KMS-11 (cell line): ENCODE measurements around the gene LSMEM2.

ENCODE experiments used
- H2AFZ ChIP-seq: fragments of 200-600 bp; sonication (generic); 2 replicates; pipeline ENCODE4 v1.6.1; 2016; ENCODE audit warnings: antibody characterized with exemption, mixed run types, low read depth
- H3K27ac ChIP-seq: fragments of 200-600 bp; sonication (generic); 2 replicates; pipeline ENCODE4 v1.6.1; 2016; ENCODE audit warnings: mild to moderate bottlenecking, mixed run types
- H3K27me3 ChIP-seq: fragments of 200-600 bp; sonication (generic); 2 replicates; pipeline ENCODE4 v1.6.1; 2017; ENCODE audit warnings: mild to moderate bottlenecking, low read depth, mixed run types, moderate library complexity; ENCODE audit not compliant: insufficient read depth
- H3K36me3 ChIP-seq: fragments of 200-600 bp; sonication (generic); 2 replicates; pipeline ENCODE4 v1.6.1; 2017; ENCODE audit warnings: mild to moderate bottlenecking, mixed run types; ENCODE audit not compliant: insufficient read depth
- H3K4me1 ChIP-seq: fragments of 200-600 bp; sonication (generic); 2 replicates; pipeline ENCODE4 v1.6.1; 2016; ENCODE audit warnings: mild to moderate bottlenecking, low read depth, mixed run types; ENCODE audit not compliant: poor library complexity, severe bottlenecking
- H3K4me2 ChIP-seq: fragments of 200-600 bp; sonication (generic); 2 replicates; pipeline ENCODE4 v1.7.0; 2016; ENCODE audit warnings: mild to moderate bottlenecking, mixed run types
- H3K4me3 ChIP-seq: fragments of 200-600 bp; sonication (generic); IDR thresholded peaks from 2 replicates; pipeline ENCODE4 v1.6.1; 2017; ENCODE audit warnings: low read depth, low read length, mixed read lengths; ENCODE audit not compliant: insufficient read depth
- H3K79me2 ChIP-seq: fragments of 200-600 bp; sonication (generic); 2 replicates; pipeline ENCODE4 v1.6.1; 2016; ENCODE audit warnings: low read depth, mixed run types; ENCODE audit not compliant: insufficient read depth
- H3K9ac ChIP-seq: fragments of 200-600 bp; sonication (generic); 2 replicates; pipeline ENCODE4 v1.6.1; 2016; ENCODE audit warnings: mild to moderate bottlenecking, mixed run types
- H4K20me1 ChIP-seq: fragments of 200-600 bp; sonication (generic); 2 replicates; pipeline ENCODE4 v1.6.1; 2016; ENCODE audit warnings: mild to moderate bottlenecking, mixed run types; ENCODE audit not compliant: insufficient read depth
- CTCF ChIP-seq: fragments of 200-600 bp; sonication (generic); conservative IDR thresholded peaks from 2 replicates; pipeline ENCODE4 v1.6.1; 2017; ENCODE audit warnings: low read depth, mild to moderate bottlenecking, antibody characterized with exemption, low read length, moderate library complexity, mixed read lengths

Gene LSMEM2

GRCh38 chr3:50250514-50250913 is 28.4 kb upstream of the LSMEM2 start:
- peaks cover 14% of the 10 kb centered on the region; the same call in 1 of the 2 replicates for H3K79me2 ChIP-seq
- no peaks in the 10 kb centered on the region for H4K20me1 ChIP-seq

GRCh38 chr3:50251220-50251619 is 27.7 kb upstream of the LSMEM2 start:
- Histone ChIP-seq H3K36me3 (no peaks in the 10 kb centered on the region), H3K27ac (no peak overlapping the region), H2AFZ (no peak overlapping the region), H3K27me3 (no peaks in the 10 kb centered on the region), H3K79me2 (peaks cover 14% of the 10 kb centered on the region; the same call in 1 of the 2 replicates), H3K4me1 (peaks cover 11% of the 10 kb centered on the region), H4K20me1 (no peaks in the 10 kb centered on the region), H3K9ac (no peak overlapping the region), H3K4me2 (no peak overlapping the region), H3K4me3 (no peak overlapping the region)
- TF ChIP-seq CTCF, result no peak

More at GRCh38 chr3:50250514-50250913, 28.4 kb upstream of the LSMEM2 start:
- Histone ChIP-seq H3K27me3 (no peaks in the 10 kb centered on the region), H3K4me2 (no peak overlapping the region), H3K36me3 (no peaks in the 10 kb centered on the region), H3K4me3 (no peak overlapping the region), H3K9ac (no peak overlapping the region), H3K27ac (no peak overlapping the region), H3K4me1 (peaks cover 11% of the 10 kb centered on the region), H2AFZ (no peak overlapping the region)
- no peak for TF ChIP-seq CTCF

- Histone ChIP-seq H4K20me1 (no peaks in the 10 kb centered on the region), H3K4me1 (no peaks in the 10 kb centered on the region), H3K9ac (no peak overlapping the region), H3K27ac (no peak overlapping the region), H3K36me3 (no peaks in the 10 kb centered on the region), H2AFZ (no peak overlapping the region), H3K27me3 (no peaks in the 10 kb centered on the region), H3K4me3 (no peak overlapping the region), H3K79me2 (no peaks in the 10 kb centered on the region), H3K4me2 (no peak overlapping the region)
- TF ChIP-seq CTCF, result no peak
Measured at GRCh38 chr3:50254577-50255250, 24.2 kb upstream of the LSMEM2 start.

- TF ChIP-seq CTCF, result no peak
- H2AFZ ChIP-seq, result no peak overlapping the region
- H3K79me2 ChIP-seq, result no peaks in the 10 kb centered on the region
- no peaks in the 10 kb centered on the region for H3K4me1 ChIP-seq
- H3K36me3 ChIP-seq, result no peaks in the 10 kb centered on the region
- no peak overlapping the region for H3K27ac ChIP-seq
- H3K9ac ChIP-seq, result no peak overlapping the region
- H4K20me1 ChIP-seq, result no peaks in the 10 kb centered on the region
- no peaks in the 10 kb centered on the region for H3K27me3 ChIP-seq
- no peak overlapping the region for H3K4me3 ChIP-seq
- H3K4me2 ChIP-seq, result no peak overlapping the region
Measured at GRCh38 chr3:50255251-50255615, 23.7 kb upstream of the LSMEM2 start.
